Measurements from ENCODE around the gene THBS4.

DNA sequence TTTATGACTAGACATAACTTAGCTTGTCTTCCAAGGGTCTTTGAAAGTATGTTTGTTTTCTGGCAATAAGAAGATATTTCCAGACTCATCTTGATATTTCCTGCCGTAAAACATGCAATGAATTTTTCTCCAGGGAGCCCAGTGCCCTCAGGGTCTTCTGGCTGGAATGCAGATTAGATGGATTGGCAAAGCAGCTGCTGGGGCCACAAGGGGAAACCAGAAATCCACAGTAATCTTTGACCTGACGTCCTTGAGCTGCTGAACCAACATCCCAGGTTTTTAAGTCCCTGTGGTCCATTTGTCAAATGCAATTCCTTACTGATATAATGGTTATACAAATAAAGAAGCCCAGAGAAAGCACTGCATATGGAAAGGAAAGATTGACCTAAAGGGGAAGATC, 93.0 kb downstream of the THBS4 start:
- TF ChIP-seq GATA2 (IDR thresholded peaks at IDR 0.05; ENCODE audit: low read depth, low read length) (no peak), GATA3 (IDR thresholded peaks at IDR 0.05; ENCODE audit: low read depth, low read length) (no peak)

Measured in SH-SY5Y (cell line).